CD4-positive, CD25-positive, alpha-beta regulatory T cell (primary cell): ENCODE results near the gene HELT. TPM values are rescaled to one million over a fixed set of nuclear protein-coding genes. Genes with fewer than 3 reads are reported as not detected.

Source experiments
- polyA plus RNA-seq, 4 donors: library from polyadenylated mRNA; unstranded; fragments of 300-500 nt; fragmentation: Illumina TruSeq; gene quantifications; one replicate each; pipeline ENCODE4 v1.2.3, GENCODE V29; 2021
- total RNA-seq: library from RNA; stranded (reverse); gene quantifications from one replicate; pipeline ENCODE4 v1.2.3, GENCODE V29; 2022

The HELT gene
- total and polyA plus RNA-seq, 5 donors from 2014 or later = not detected

Other genes starting within 250 kb of the HELT start
- 21.0 TPM for gene ACSL1, start 192.5 kb upstream of the HELT start, total RNA-seq
- gene ACSL1, start 192.5 kb upstream of the HELT start, polyA plus RNA-seq = 1 to 10 TPM; 6.8 to 9.9 (median 8.2) TPM
- 2.5 TPM for gene SLC25A4, start 124.8 kb downstream of the HELT start, total RNA-seq
- 1 to 10 TPM; 5.5 to 8.8 (median 7.0) TPM for gene SLC25A4, start 124.8 kb downstream of the HELT start, polyA plus RNA-seq
- 28.3 TPM for gene CFAP97, start 185.5 kb downstream of the HELT start, total RNA-seq
- 10 to 100 TPM; 68.6 to 87.1 (median 80.2) TPM for gene CFAP97, start 185.5 kb downstream of the HELT start, polyA plus RNA-seq
- 22.2 TPM for gene SNX25, start 191.1 kb downstream of the HELT start, total RNA-seq
- gene SNX25, start 191.1 kb downstream of the HELT start, polyA plus RNA-seq = 1 to 10 TPM; 3.7 to 8.6 (median 7.0) TPM